Neutrophil (primary cell): ENCODE results near the gene GAK.
A peak's percentile ranks its signal among the peaks of the same experiment; 100 is the strongest.
"Not testable (repeated sequence)": the region's sequence is repeated elsewhere in the genome, so short reads cannot be mapped to it uniquely, and the experiment has no call there.

Experiments used
- H3K27ac ChIP-seq: fragments of 200-600 bp; sonication (generic); 2 replicates; pipeline ENCODE4 v1.5.1; 2016; ENCODE audit warnings: mild to moderate bottlenecking, moderate library complexity
- H3K27me3 ChIP-seq: fragments of 200-600 bp; sonication (generic); 2 replicates; pipeline ENCODE4 v1.6.0; 2016; ENCODE audit warnings: mild to moderate bottlenecking
- H3K36me3 ChIP-seq: fragments of 200-600 bp; sonication (generic); 2 replicates; pipeline ENCODE4 v1.5.1; 2017
- H3K4me1 ChIP-seq, 2 experiments: fragments of 200-600 bp in 1 of 2; sonication (generic) in 1 of 2; 1 replicate in 1 of 2; 2 replicates in 1 of 2; pipeline versions ENCODE4 v1.5.1 to v1.6.1; 2013 to 2016; ENCODE audit warnings: low read depth in 1 of 2, low read length in 1 of 2, mild to moderate bottlenecking in 1 of 2, moderate library complexity in 1 of 2; ENCODE audit not compliant: control insufficient read depth in 1 of 2, insufficient read depth in 1 of 2
- H3K4me3 ChIP-seq, 2 experiments: fragments of 200-600 bp in 1 of 2; sonication (generic) in 1 of 2; 1 replicate in 1 of 2; 2 replicates in 1 of 2; pipeline ENCODE4 v1.5.1; 2013 to 2016; ENCODE audit warnings: low read depth in 1 of 2, low read length in 1 of 2, mild to moderate bottlenecking in 1 of 2, moderate library complexity in 1 of 2
- H3K9me3 ChIP-seq: fragments of 200-600 bp; sonication (generic); 2 replicates; pipeline ENCODE4 v1.5.1; 2016
- CTCF ChIP-seq: fragments of 200-600 bp; sonication (generic); IDR thresholded peaks from 2 replicates; pipeline ENCODE4 v1.5.1; 2016; ENCODE audit warnings: antibody characterized with exemption

GAK gene

GRCh38 chr4:931960-932712 lies at the start of gene GAK, which contains the start of gene TMEM175:
TSS of gene GAK (minus strand) at chr4:932316. CDS start at chr4:932187, 129 bp downstream.
TSS of gene TMEM175 (plus strand) at chr4:932460. CDS start at chr4:947740, 15,280 bp downstream.
- Histone ChIP-seq H3K9me3 (no peaks in the 10 kb centered on the region), H3K27ac (peak within 1 kb of the TSS; percentile 89), H3K27me3 (no peaks in the 10 kb centered on the region), H3K4me1 (peaks cover 36 to 41% of the 10 kb centered on the region in 2 experiments), H3K4me3 (peak within 1 kb of the TSS; percentile 63 to 74), H3K36me3 (no peaks in the 10 kb centered on the region)
- TF ChIP-seq CTCF = peak; percentile 79

GRCh38 chr4:978957-979701 lies 47.0 kb upstream of the GAK start:
- peak overlapping the region; percentile 36 to 38 for H3K4me3 ChIP-seq
- H3K27ac ChIP-seq = peak overlapping the region; percentile 70

GRCh38 chr4:976016-976415 lies 43.9 kb upstream of the GAK start:
- H3K36me3 ChIP-seq, H3K9me3 ChIP-seq, H3K27ac ChIP-seq, H3K4me3 ChIP-seq: not testable (repeated sequence)
- peaks cover 30% of the 10 kb centered on the region for H3K27me3 ChIP-seq
- H3K4me1 ChIP-seq = peaks cover 26 to 38% of the 10 kb centered on the region in 2 experiments

More at GRCh38 chr4:978957-979701, 47.0 kb upstream of the GAK start:
- H3K27me3 ChIP-seq = peaks cover 5% of the 10 kb centered on the region
- no peak for TF ChIP-seq CTCF
- peaks cover 18 to 20% of the 10 kb centered on the region in 2 experiments for H3K4me1 ChIP-seq
- no peaks in the 10 kb centered on the region for H3K9me3 ChIP-seq
- no peaks in the 10 kb centered on the region for H3K36me3 ChIP-seq

GRCh38 chr4:974668-975067 lies 42.6 kb upstream of the GAK start:
- Histone ChIP-seq H3K4me3 (no peak overlapping the region), H3K4me1 (peaks cover 24 to 33% of the 10 kb centered on the region in 2 experiments), H3K27me3 (peaks cover 42% of the 10 kb centered on the region), H3K36me3 (no peaks in the 10 kb centered on the region), H3K9me3 (no peaks in the 10 kb centered on the region), H3K27ac (no peak overlapping the region)
- TF ChIP-seq CTCF = no peak

- peaks cover 49% of the 10 kb centered on the region for H3K27me3 ChIP-seq
- H3K4me1 ChIP-seq = peaks cover 15 to 23% of the 10 kb centered on the region in 2 experiments
- no peaks in the 10 kb centered on the region for H3K9me3 ChIP-seq
- TF ChIP-seq CTCF = peak; percentile 34
- peak within 1 kb of the TSS; percentile 56 for H3K27ac ChIP-seq
- H3K4me3 ChIP-seq = peak within 1 kb of the TSS; percentile 67 to 79
- H3K36me3 ChIP-seq = no peaks in the 10 kb centered on the region
Observed at GRCh38 chr4:973431-974397, 41.6 kb upstream of the GAK start, which contains the start of gene DGKQ. TSS of gene DGKQ (minus strand) at chr4:973569. CDS start at chr4:973482, 87 bp downstream.
